Measurements from ENCODE around the gene SYNM.

- TF ChIP-seq REST (IDR thresholded peaks at IDR 0.05; ENCODE audit: borderline replicate concordance) = no peak
- TF ChIP-seq EZH2 (IDR thresholded peaks at IDR 0.05; ENCODE audit: borderline replicate concordance, insufficient read depth, low read length, poor library complexity, severe bottlenecking) = no peak
- TF ChIP-seq CTCF (IDR thresholded peaks at IDR 0.05; ENCODE audit: poor library complexity, severe bottlenecking) = no peak
- TF ChIP-seq POLR2AphosphoS5 (IDR thresholded peaks at IDR 0.05) = no peak
- no peak for TF ChIP-seq MXI1 (conservative IDR thresholded peaks at IDR 0.05; ENCODE audit: poor library complexity, severe bottlenecking)
Measured at GRCh38 chr15:99168601-99169580, 64.0 kb downstream of the SYNM start.
